Measurements from ENCODE around the gene NINJ1.

NINJ1 gene

GRCh38 chr9:93111371-93112115 lies 22.5 kb downstream of the NINJ1 start:
- no peak overlapping the region for H3K4me3 ChIP-seq (ENCODE audit: low read depth, low read length)
- TF ChIP-seq CTCF (IDR thresholded peaks at IDR 0.05; ENCODE audit: low read depth, low read length) = no peak

- TF ChIP-seq CTCF (IDR thresholded peaks at IDR 0.05; ENCODE audit: low read depth, low read length) = no peak
- no peak overlapping the region for H3K4me3 ChIP-seq (ENCODE audit: low read depth, low read length)
Measured at GRCh38 chr9:93111001-93111370, 23.1 kb downstream of the NINJ1 start.

- TF ChIP-seq CTCF (IDR thresholded peaks at IDR 0.05; ENCODE audit: low read depth, low read length) = no peak
Measured at GRCh38 chr9:93110311-93110855, 23.7 kb downstream of the NINJ1 start.

GRCh38 chr9:93108291-93109041 lies 25.6 kb downstream of the NINJ1 start:
- H3K4me3 ChIP-seq (ENCODE audit: low read depth, low read length) = no peak overlapping the region
- no peak for TF ChIP-seq CTCF (IDR thresholded peaks at IDR 0.05; ENCODE audit: low read depth, low read length)

More at GRCh38 chr9:93110311-93110855, 23.7 kb downstream of the NINJ1 start:
- no peak overlapping the region for H3K4me3 ChIP-seq (ENCODE audit: low read depth, low read length)

- no peak overlapping the region for H3K4me3 ChIP-seq (ENCODE audit: low read depth, low read length)
- no peak for TF ChIP-seq CTCF (IDR thresholded peaks at IDR 0.05; ENCODE audit: low read depth, low read length)
Measured at GRCh38 chr9:93107825-93108161, 26.3 kb downstream of the NINJ1 start.

GRCh38 chr9:93107151-93107824 lies 26.8 kb downstream of the NINJ1 start:
- no peak for TF ChIP-seq CTCF (IDR thresholded peaks at IDR 0.05; ENCODE audit: low read depth, low read length)
- no peak overlapping the region for H3K4me3 ChIP-seq (ENCODE audit: low read depth, low read length)
